Measurements from ENCODE around the gene MACROD2. TPM values are rescaled to one million over a fixed set of nuclear protein-coding genes. Genes with fewer than 3 reads are reported as not detected.

The MACROD2 gene
- total RNA-seq, 1 donor from 2014 or later = 3.5 TPM

GRCh38 chr20:14098261-14098660, 102.9 kb downstream of the MACROD2 start:
- Histone ChIP-seq H3K27me3 (no peaks in the 10 kb centered on the region), H3K36me3 (no peaks in the 10 kb centered on the region), H3K27ac (no peak overlapping the region), H3K4me3 (no peak overlapping the region), H3K9me3 (no peaks in the 10 kb centered on the region), H3K4me1 (no peaks in the 10 kb centered on the region)
- intact Hi-C loops (cut with DNase I) = no loop called here
- DNase-seq (ENCODE audit: low spot score in 2 of 2) = no peak
- TF ChIP-seq CTCF (IDR thresholded peaks at IDR 0.05) = no peak

GRCh38 chr20:14113416-14113815, 118.1 kb downstream of the MACROD2 start:
- peaks cover 0 to 3% of the 10 kb centered on the region in 2 donors for H3K9me3 ChIP-seq
- TF ChIP-seq CTCF (IDR thresholded peaks at IDR 0.05) = no peak
- no peak for DNase-seq (ENCODE audit: low spot score in 2 of 2)
- H3K27me3 ChIP-seq = no peaks in the 10 kb centered on the region
- no peaks in the 10 kb centered on the region for H3K4me1 ChIP-seq
- H3K4me3 ChIP-seq = no peak overlapping the region
- no peak overlapping the region for H3K27ac ChIP-seq
- intact Hi-C loops (cut with DNase I) = no loop called here
- no peaks in the 10 kb centered on the region for H3K36me3 ChIP-seq

DNA sequence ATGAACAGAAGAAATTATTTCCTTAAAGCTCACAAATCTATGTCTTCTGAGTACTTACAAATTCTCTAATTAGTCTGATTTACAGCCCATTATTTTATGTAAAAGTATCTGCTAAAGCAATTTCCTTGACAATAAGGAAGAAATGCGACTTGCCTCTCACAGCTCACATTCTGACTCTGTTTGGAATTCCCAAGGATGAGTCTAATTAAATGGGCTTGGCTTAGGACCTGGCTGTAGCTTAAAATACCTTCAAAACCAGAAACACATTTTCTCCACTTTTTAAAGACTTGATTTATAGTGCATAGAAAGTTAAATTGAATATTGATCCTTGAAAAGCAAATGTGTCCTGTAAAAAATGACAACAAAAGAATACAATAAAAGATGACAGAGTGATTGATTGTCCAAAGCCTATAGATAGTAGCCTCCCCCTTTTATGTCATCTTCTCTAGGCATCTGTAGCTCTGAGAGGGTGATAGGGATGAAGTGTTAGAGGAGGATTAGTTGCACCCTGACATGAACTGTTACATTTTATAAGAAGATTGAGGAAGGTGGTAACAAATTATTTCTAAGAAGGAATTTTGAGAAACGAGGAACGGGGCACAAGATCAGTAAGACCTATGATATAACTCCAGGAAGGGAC, 118.9 kb downstream of the MACROD2 start:
- Histone ChIP-seq H3K4me1 (no peaks in the 10 kb centered on the region), H3K36me3 (no peaks in the 10 kb centered on the region), H3K9me3 (peaks cover 0 to 3% of the 10 kb centered on the region in 2 donors), H3K4me3 (no peak overlapping the region), H3K27ac (no peak overlapping the region), H3K27me3 (no peaks in the 10 kb centered on the region)
- TF ChIP-seq CTCF (IDR thresholded peaks at IDR 0.05) = no peak
- DNase-seq (ENCODE audit: low spot score in 2 of 2) = no peak
- intact Hi-C loops (cut with DNase I) = no loop called here

- no peak for TF ChIP-seq CTCF (IDR thresholded peaks at IDR 0.05)
- Histone ChIP-seq H3K4me3 (no peak overlapping the region), H3K4me1 (no peaks in the 10 kb centered on the region), H3K27me3 (no peaks in the 10 kb centered on the region), H3K36me3 (no peaks in the 10 kb centered on the region), H3K9me3 (no peaks in the 10 kb centered on the region), H3K27ac (no peak overlapping the region)
- intact Hi-C loops (cut with DNase I) = no loop called here
- no peak for DNase-seq (ENCODE audit: low spot score in 2 of 2)
Measured at GRCh38 chr20:14116037-14116436, 120.7 kb downstream of the MACROD2 start.

GRCh38 chr20:14117768-14118167, 122.5 kb downstream of the MACROD2 start:
- intact Hi-C loops (cut with DNase I) = no loop called here
- no peak for TF ChIP-seq CTCF (IDR thresholded peaks at IDR 0.05)
- no peak for DNase-seq (ENCODE audit: low spot score in 2 of 2)
- Histone ChIP-seq H3K4me1 (no peaks in the 10 kb centered on the region), H3K27ac (no peak overlapping the region), H3K4me3 (no peak overlapping the region), H3K9me3 (no peaks in the 10 kb centered on the region), H3K36me3 (no peaks in the 10 kb centered on the region), H3K27me3 (no peaks in the 10 kb centered on the region)

GRCh38 chr20:14126856-14127255, 131.5 kb downstream of the MACROD2 start:
- TF ChIP-seq CTCF (IDR thresholded peaks at IDR 0.05) = no peak
- H3K36me3 ChIP-seq = no peaks in the 10 kb centered on the region
- intact Hi-C loops (cut with DNase I) = no loop called here
- H3K4me1 ChIP-seq = no peaks in the 10 kb centered on the region
- DNase-seq (ENCODE audit: low spot score in 2 of 2) = no peak
- H3K27ac ChIP-seq = no peak overlapping the region
- no peaks in the 10 kb centered on the region for H3K27me3 ChIP-seq
- H3K9me3 ChIP-seq = no peaks in the 10 kb centered on the region
- H3K4me3 ChIP-seq = no peak overlapping the region
